Endothelial cell of umbilical vein (primary cell): ENCODE measurements around the gene CLN6. TPM values are rescaled to one million over a fixed set of nuclear protein-coding genes. Genes with fewer than 3 reads are reported as not detected.

Source experiments
- BruUV-seq: library from RNA; stranded (reverse); fragments of 400-500 nt; replicated peaks from 2 replicates; lab custom pipeline; 2021; lab: Mats Ljungman, UMichigan
- CTCF ChIA-PET: fragments of 300-600, 350-600 bp; sonication (Branson Sonifier 250); formaldehyde crosslinking; loops from one replicate; lab custom pipeline; 2021; ENCODE audit warnings: antibody characterized with exemption, inconsistent platforms; lab: Charles Lee
- POLR2A ChIA-PET: fragments of 300-600, 350-600 bp; sonication (Branson Sonifier 250); formaldehyde crosslinking; loops from one replicate; lab custom pipeline; 2021; ENCODE audit warnings: antibody characterized with exemption, inconsistent platforms; lab: Charles Lee
- DNase-seq: peaks from one replicate; pipeline ENCODE4 v3.0.0-alpha.2; 2011; ENCODE audit warnings: low read depth, low spot score
- FAIRE-seq: peaks from 2 replicates; lab custom pipeline; 2011; peaks lifted over from hg19 to GRCh38; lab: Jason Lieb, UNC
- H2AFZ ChIP-seq: 2 replicates; pipeline ENCODE4 v1.6.0; 2012; ENCODE audit warnings: low read depth, low read length, control low read depth, inconsistent platforms
- H3K27ac ChIP-seq: 2 replicates; pipeline ENCODE4 v1.5.1; 2011; ENCODE audit warnings: low read depth, mild to moderate bottlenecking, control low read depth, low read length, moderate library complexity; ENCODE audit not compliant: insufficient read depth
- H3K27me3 ChIP-seq, 2 experiments: 2 replicates each; pipeline versions ENCODE4 v1.6.0 to v1.6.1; 2011; ENCODE audit warnings: low read length in 2 of 2, mixed read lengths in 1 of 2; ENCODE audit not compliant: control insufficient read depth in 2 of 2, insufficient read depth in 2 of 2
- H3K36me3 ChIP-seq, 2 experiments: 2 replicates in 1 of 2; 3 replicates in 1 of 2; pipeline ENCODE4 v1.5.1; 2011; ENCODE audit warnings: low read length in 2 of 2, mild to moderate bottlenecking in 1 of 2, moderate library complexity in 1 of 2; ENCODE audit not compliant: control insufficient read depth in 2 of 2, insufficient read depth in 2 of 2; ENCODE audit errors: extremely low read depth in 1 of 2
- H3K4me1 ChIP-seq: 3 replicates; pipeline ENCODE4 v1.5.1; 2011; ENCODE audit warnings: mild to moderate bottlenecking, low read length; ENCODE audit not compliant: control insufficient read depth, insufficient read depth; ENCODE audit errors: extremely low read depth
- H3K4me2 ChIP-seq: 2 replicates; pipeline ENCODE4 v1.6.1; 2011; ENCODE audit warnings: low read length, control low read depth, mixed read lengths; ENCODE audit not compliant: insufficient read depth
- H3K4me3 ChIP-seq, 3 experiments: fragments of 200-600 bp in 1 of 3; sonication (generic), shearing (Covaris generic) in 1 of 3; replicated peaks in 1 of 3; 2 replicates each; pipeline ENCODE4 v1.5.1; 2011 to 2016; ENCODE audit warnings: control low read depth in 3 of 3, low read length in 3 of 3, mild to moderate bottlenecking in 2 of 3, inconsistent platforms in 1 of 3, low read depth in 1 of 3, moderate library complexity in 1 of 3; ENCODE audit not compliant: insufficient read depth in 1 of 3
- H3K79me2 ChIP-seq: 2 replicates; pipeline ENCODE4 v1.6.0; 2012; ENCODE audit warnings: low read length, inconsistent platforms; ENCODE audit not compliant: control insufficient read depth, insufficient read depth
- H3K9ac ChIP-seq: replicated peaks from 2 replicates; pipeline ENCODE3; 2011; ENCODE audit warnings: low read length, control low read depth; ENCODE audit not compliant: insufficient read depth; ENCODE audit errors: extremely low read depth
- H3K9me1 ChIP-seq: replicated peaks from 3 replicates; pipeline ENCODE4 v1.6.0; 2011; ENCODE audit warnings: mild to moderate bottlenecking, low read length; ENCODE audit not compliant: control insufficient read depth, insufficient read depth; ENCODE audit errors: extremely low read depth
- H3K9me3 ChIP-seq: replicated peaks from 2 replicates; pipeline ENCODE4 v1.5.1; 2012; ENCODE audit warnings: low read length, inconsistent platforms; ENCODE audit not compliant: control insufficient read depth, insufficient read depth
- H4K20me1 ChIP-seq: replicated peaks from 2 replicates; pipeline ENCODE3; 2011; ENCODE audit warnings: mild to moderate bottlenecking, low read length; ENCODE audit not compliant: control insufficient read depth, insufficient read depth; ENCODE audit errors: extremely low read depth
- CTCF ChIP-seq, 2 donors: IDR thresholded peaks; 1 replicate in 1 of 2; 2 replicates in 1 of 2; pipeline ENCODE4 v1.5.1; 2011; ENCODE audit warnings: low read length in 2 of 2, mild to moderate bottlenecking in 2 of 2, moderate library complexity in 2 of 2, control low read depth in 1 of 2, inconsistent platforms in 1 of 2, low read depth in 1 of 2; ENCODE audit not compliant: insufficient read depth in 1 of 2; ENCODE audit errors: extremely low read depth in 1 of 2
- EZH2 ChIP-seq: IDR thresholded peaks from 2 replicates; pipeline ENCODE4 v1.6.1; 2012; ENCODE audit warnings: borderline replicate concordance, low read depth, mild to moderate bottlenecking, moderate library complexity, low read length, inconsistent platforms; ENCODE audit not compliant: severe bottlenecking
- FOS ChIP-seq: IDR thresholded peaks from 2 replicates; pipeline ENCODE4 v1.6.1; 2011; ENCODE audit warnings: mild to moderate bottlenecking, low read length, moderate library complexity, borderline replicate concordance; ENCODE audit not compliant: insufficient read depth
- GATA2 ChIP-seq: IDR thresholded peaks from 2 replicates; pipeline ENCODE4 v1.7.0; 2011; ENCODE audit warnings: low read depth, mild to moderate bottlenecking, moderate library complexity, mixed read lengths, low read length; ENCODE audit not compliant: insufficient read length, insufficient read depth
- JUN ChIP-seq: IDR thresholded peaks from 2 replicates; pipeline ENCODE4 v1.6.1; 2011; ENCODE audit warnings: borderline replicate concordance, low read depth; ENCODE audit not compliant: insufficient read length, insufficient read depth
- MAX ChIP-seq: IDR thresholded peaks from 2 replicates; pipeline ENCODE4 v1.6.1; 2011; ENCODE audit not compliant: insufficient read depth, insufficient read length
- MYC ChIP-seq: IDR thresholded peaks from one replicate; pipeline ENCODE4 v1.6.1; 2011; ENCODE audit warnings: mild to moderate bottlenecking, low read depth, low read length
- POLR2A ChIP-seq: IDR thresholded peaks from 2 replicates; pipeline ENCODE4 v1.6.1; 2012; ENCODE audit warnings: low read depth, mild to moderate bottlenecking, control low read depth, low read length
- POLR2AphosphoS5 ChIP-seq: IDR thresholded peaks from 2 replicates; pipeline ENCODE4 v1.6.1; 2012; ENCODE audit warnings: low read depth, mild to moderate bottlenecking, control low read depth, low read length, moderate library complexity; ENCODE audit not compliant: insufficient read depth
- dilution Hi-C: fragments of 300-500 bp; cut with MboI; formaldehyde crosslinking; loops from one replicate; pipeline ENCODE4 v1.15.0; 2019; ENCODE audit warnings: low sequenced_read_pairs; ENCODE audit not compliant: extremely low pct_ligation_motif_present
- intact Hi-C: fragments of 100-400 bp; cut with micrococcal nuclease; formaldehyde crosslinking; loops from one replicate; pipeline ENCODE4 v1.10.0; 2022
- polyA plus RNA-seq, 4 experiments: library from polyadenylated mRNA; depleted of rRNA in 3 of 4; stranded (reverse) in 3 of 4; unstranded in 1 of 4; fragments of >200 nt; gene quantifications; 2 replicates each; pipeline versions ENCODE4 v1.2.1 to v1.2.3, GENCODE V29; 2011 to 2012; ENCODE audit warnings: missing spikeins in 1 of 4
- total RNA-seq: library from RNA; stranded (reverse); gene quantifications from 2 replicates; pipeline ENCODE4 v1.2.3, GENCODE V29; 2021

Gene CLN6
- total and polyA plus RNA-seq, 2 donors (not counting 3 experiments of a cell fraction or from before 2014, with no cell fraction given): 53.9 to 75.5 TPM

- FAIRE-seq: no peak
- H3K9me1 ChIP-seq: no peaks in the 10 kb centered on the region
- H3K27me3 ChIP-seq: no peaks in the 10 kb centered on the region
- H3K4me3 ChIP-seq: no peak overlapping the region
- no TSS peak for BruUV-seq
- dilution Hi-C loops: no loop called here
- no peaks in the 10 kb centered on the region for H4K20me1 ChIP-seq
- ChIA-PET POLR2A (no interaction called here), CTCF (interaction anchor here (0.8 to 1.4 kb wide), 2 partner anchors 36 to 356 kb away, joined by 3 read pairs; no protein-coding TSS in a partner anchor)
- H2AFZ ChIP-seq: no peak overlapping the region
- H3K27ac ChIP-seq: no peak overlapping the region
- H3K4me1 ChIP-seq: no peaks in the 10 kb centered on the region
- no peaks in the 10 kb centered on the region for H3K9me3 ChIP-seq
- H3K79me2 ChIP-seq: peaks cover 27% of the 10 kb centered on the region
- TF ChIP-seq CTCF (IDR thresholded peaks at IDR 0.05; ENCODE audit: extremely low read depth in 1 of 2, insufficient read depth in 1 of 2, low read depth in 1 of 2, low read length in 2 of 2) (no peak), POLR2A (no peak), GATA2 (no peak), FOS (no peak), POLR2AphosphoS5 (no peak), JUN (no peak), EZH2 (no peak), MYC (no peak), MAX (no peak)
- no peak for DNase-seq
- no peak overlapping the region for H3K9ac ChIP-seq
- intact Hi-C loops: no loop called here
- no peak overlapping the region for H3K4me2 ChIP-seq
- no peaks in the 10 kb centered on the region for H3K36me3 ChIP-seq
Observed at GRCh38 chr15:68217341-68217740, 12.2 kb downstream of the CLN6 start.
